Activated CD8-positive, alpha-beta T cell treated with anti-CD3 and anti-CD28 coated beads for 36 hours (primary cell): ENCODE measurements around the gene ERFL. TPM values are rescaled to one million over a fixed set of nuclear protein-coding genes. Genes with fewer than 3 reads are reported as not detected.

ENCODE experiments used
- ATAC-seq: fragments of 200-7000 bp; cut with Tn5 transposase; one replicate; pipeline ENCODE4 v1.10.0; 2021; ENCODE audit warnings: mild to moderate bottlenecking, moderate library complexity
- CTCF ChIA-PET: fragments of 350-600 bp; sonication (Branson Sonifier 250); formaldehyde crosslinking; loops from one replicate; lab custom pipeline; 2021; ENCODE audit warnings: antibody characterized with exemption; lab: Charles Lee
- POLR2A ChIA-PET: fragments of 350-600 bp; sonication (Branson Sonifier 250); formaldehyde crosslinking; loops from one replicate; lab custom pipeline; 2021; ENCODE audit warnings: antibody characterized with exemption; lab: Charles Lee
- DNase-seq: peaks from one replicate; pipeline ENCODE4 v3.0.0-alpha.2; 2020
- H3K27ac Mint-ChIP-seq: one replicate; pipeline ENCODE4 v1.8.0; 2021; ENCODE audit warnings: mild to moderate bottlenecking, mixed read lengths
- H3K27me3 Mint-ChIP-seq: one replicate; pipeline ENCODE4 v1.8.0; 2021; ENCODE audit warnings: mixed read lengths
- H3K36me3 Mint-ChIP-seq: one replicate; pipeline ENCODE4 v1.8.0; 2021; ENCODE audit warnings: low read depth, mixed read lengths
- H3K4me1 Mint-ChIP-seq: one replicate; pipeline ENCODE4 v1.8.0; 2021; ENCODE audit warnings: low read depth, mixed read lengths
- H3K4me3 Mint-ChIP-seq: one replicate; pipeline ENCODE4 v1.8.0; 2021; ENCODE audit warnings: mild to moderate bottlenecking, moderate library complexity, mixed read lengths
- H3K9me3 Mint-ChIP-seq: one replicate; pipeline ENCODE4 v1.8.0; 2021; ENCODE audit warnings: mixed read lengths
- intact Hi-C: fragments of 100-400 bp; cut with micrococcal nuclease; formaldehyde crosslinking; loops from one replicate; pipeline ENCODE4 v1.10.0; 2022
- total RNA-seq, 2 experiments: library from RNA; stranded (reverse); gene quantifications; one replicate each; pipeline ENCODE4 v1.2.3, GENCODE V29; 2021
- TF ChIP-seq, protein P1 (sequence below): fragments of 200-600 bp; IDR thresholded peaks from one replicate; pipeline ENCODE4 v1.8.0; 2022; ENCODE audit warnings: antibody characterized with exemption, mild to moderate bottlenecking

Gene ERFL
- total RNA-seq, 2 experiments from 2014 or later, result 1.5 to 1.6 TPM

DNA sequence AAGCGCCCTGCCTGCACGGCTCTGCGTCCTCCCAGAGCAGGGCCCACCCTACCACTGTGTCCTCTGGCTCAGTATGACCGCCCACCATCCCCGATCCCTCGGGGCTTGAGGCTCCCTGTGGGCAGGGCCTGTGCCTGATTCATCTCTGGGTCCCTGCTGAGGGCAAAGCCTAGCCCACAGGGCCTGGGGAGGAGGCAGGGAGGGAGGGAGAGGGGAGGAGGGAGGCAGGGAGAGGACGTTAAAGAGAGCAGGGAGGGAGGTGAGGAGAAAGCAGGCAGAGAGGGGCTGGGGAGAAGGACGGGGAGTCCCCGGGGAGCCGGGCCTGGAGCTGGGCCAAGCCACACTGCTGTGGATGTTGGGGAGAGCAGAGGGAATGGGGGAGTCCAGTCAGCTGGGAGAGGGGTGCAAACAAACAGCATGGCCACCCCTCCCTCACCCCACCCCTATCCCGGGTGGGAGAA, 4.0 kb upstream of the ERFL start:
- CTCF ChIA-PET, result no interaction called here
- ATAC-seq, result no peak
- peaks cover 50% of the 10 kb centered on the region for H3K4me1 Mint-ChIP-seq

DNA sequence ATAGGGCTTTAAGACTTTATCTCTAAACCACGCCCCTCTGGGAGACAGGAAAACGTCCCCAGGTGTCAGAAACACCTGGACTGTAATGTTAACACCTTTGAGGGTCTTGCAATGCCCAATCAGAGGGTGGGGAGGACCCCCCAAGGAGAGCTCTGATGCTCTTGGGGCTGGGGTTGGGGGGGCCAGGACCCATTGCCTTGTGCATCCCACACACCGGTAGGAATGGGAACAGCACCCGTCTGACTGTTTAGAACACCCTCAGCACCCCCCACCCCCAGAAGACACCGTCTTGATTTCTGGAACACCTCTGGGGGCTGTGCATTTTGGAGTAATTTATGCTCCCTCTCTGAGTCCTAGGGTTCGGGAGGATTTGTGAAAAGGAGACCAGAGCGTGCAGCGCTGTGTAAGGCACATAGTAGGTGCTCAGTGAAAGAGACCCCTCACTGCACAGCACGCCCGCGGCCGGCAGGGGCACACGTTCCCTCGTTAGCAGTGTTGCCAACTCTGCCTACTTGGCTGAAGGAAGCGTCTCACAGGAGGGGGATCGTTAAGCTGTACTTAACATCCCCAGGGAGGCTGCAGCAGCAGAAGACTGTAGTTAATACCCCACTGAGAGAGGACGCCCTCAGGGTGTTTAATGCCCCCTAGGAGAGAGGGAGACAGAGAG, 2.8 kb upstream of the ERFL start:
- H3K9me3 Mint-ChIP-seq, result no peaks in the 10 kb centered on the region
- TF ChIP-seq, protein P1, sequence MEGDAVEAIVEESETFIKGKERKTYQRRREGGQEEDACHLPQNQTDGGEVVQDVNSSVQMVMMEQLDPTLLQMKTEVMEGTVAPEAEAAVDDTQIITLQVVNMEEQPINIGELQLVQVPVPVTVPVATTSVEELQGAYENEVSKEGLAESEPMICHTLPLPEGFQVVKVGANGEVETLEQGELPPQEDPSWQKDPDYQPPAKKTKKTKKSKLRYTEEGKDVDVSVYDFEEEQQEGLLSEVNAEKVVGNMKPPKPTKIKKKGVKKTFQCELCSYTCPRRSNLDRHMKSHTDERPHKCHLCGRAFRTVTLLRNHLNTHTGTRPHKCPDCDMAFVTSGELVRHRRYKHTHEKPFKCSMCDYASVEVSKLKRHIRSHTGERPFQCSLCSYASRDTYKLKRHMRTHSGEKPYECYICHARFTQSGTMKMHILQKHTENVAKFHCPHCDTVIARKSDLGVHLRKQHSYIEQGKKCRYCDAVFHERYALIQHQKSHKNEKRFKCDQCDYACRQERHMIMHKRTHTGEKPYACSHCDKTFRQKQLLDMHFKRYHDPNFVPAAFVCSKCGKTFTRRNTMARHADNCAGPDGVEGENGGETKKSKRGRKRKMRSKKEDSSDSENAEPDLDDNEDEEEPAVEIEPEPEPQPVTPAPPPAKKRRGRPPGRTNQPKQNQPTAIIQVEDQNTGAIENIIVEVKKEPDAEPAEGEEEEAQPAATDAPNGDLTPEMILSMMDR, result peak; percentile 60
- intact Hi-C loops, result no loop called here
- ChIA-PET POLR2A (interaction anchor here (0.7 to 1.7 kb wide), 9 partner anchors 10 to 71 kb away, joined by 3 to 5 read pairs (median 4); partner anchors contain the start of gene RPS19), CTCF (interaction anchor here (0.9 to 2.8 kb wide), 6 partner anchors 14 to 68 kb away, joined by 3 to 20 read pairs (median 6); no protein-coding TSS in a partner anchor)
- H3K27me3 Mint-ChIP-seq, result peaks cover 14% of the 10 kb centered on the region
- no peak overlapping the region for H3K4me3 Mint-ChIP-seq
- H3K4me1 Mint-ChIP-seq, result peaks cover 41% of the 10 kb centered on the region
- DNase-seq, result no peak
- H3K27ac Mint-ChIP-seq, result no peak overlapping the region
- no peak for ATAC-seq
- H3K36me3 Mint-ChIP-seq, result no peaks in the 10 kb centered on the region

More for the DNA sequence above, 4.0 kb upstream of the ERFL start:
- peaks cover 19% of the 10 kb centered on the region for H3K27me3 Mint-ChIP-seq
- POLR2A ChIA-PET, result interaction anchor here (1.0 to 1.3 kb wide), 2 partner anchors 14 to 21 kb away, joined by 3 read pairs; no protein-coding TSS in a partner anchor
- TF ChIP-seq, protein P1, result no peak
- DNase-seq, result no peak
- H3K36me3 Mint-ChIP-seq, result no peaks in the 10 kb centered on the region
- H3K27ac Mint-ChIP-seq, result no peak overlapping the region
- H3K4me3 Mint-ChIP-seq, result no peak overlapping the region
- H3K9me3 Mint-ChIP-seq, result no peaks in the 10 kb centered on the region
- intact Hi-C loops, result no loop called here

DNA sequence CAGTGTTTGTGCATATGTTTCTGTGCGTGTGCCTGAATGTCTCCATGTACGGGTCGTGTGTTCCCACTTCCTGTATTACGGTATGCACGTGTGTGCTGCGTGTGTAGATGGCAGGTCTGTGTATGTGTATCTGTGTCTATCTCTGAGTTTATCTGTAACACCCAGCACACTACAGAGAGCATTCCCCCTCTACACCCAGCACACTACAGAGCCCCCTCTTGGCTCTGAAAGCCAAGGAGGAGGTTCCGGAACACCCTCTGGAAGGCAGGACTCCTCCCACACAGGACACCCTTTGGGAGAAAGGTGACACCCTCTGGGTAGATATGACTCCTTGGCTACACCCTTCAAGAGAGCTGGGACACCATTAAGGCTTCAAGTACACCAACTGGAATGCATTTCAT, 2.1 kb upstream of the ERFL start:
- no peak overlapping the region for H3K4me3 Mint-ChIP-seq
- ChIA-PET CTCF (interaction anchor here (0.9 to 2.8 kb wide), 4 partner anchors 15 to 68 kb away, joined by 3 to 20 read pairs (median 10); no protein-coding TSS in a partner anchor), POLR2A (interaction anchor here (0.7 to 1.7 kb wide), 10 partner anchors 11 to 70 kb away, joined by 3 to 7 read pairs (median 4); partner anchors contain the start of gene RPS19)
- peaks cover 12% of the 10 kb centered on the region for H3K27me3 Mint-ChIP-seq
- intact Hi-C loops, result no loop called here
- H3K9me3 Mint-ChIP-seq, result no peaks in the 10 kb centered on the region
- no peak for ATAC-seq
- peaks cover 39% of the 10 kb centered on the region for H3K4me1 Mint-ChIP-seq
- no peaks in the 10 kb centered on the region for H3K36me3 Mint-ChIP-seq
- no peak overlapping the region for H3K27ac Mint-ChIP-seq
- TF ChIP-seq, protein P1, result no peak
- DNase-seq, result no peak

DNA sequence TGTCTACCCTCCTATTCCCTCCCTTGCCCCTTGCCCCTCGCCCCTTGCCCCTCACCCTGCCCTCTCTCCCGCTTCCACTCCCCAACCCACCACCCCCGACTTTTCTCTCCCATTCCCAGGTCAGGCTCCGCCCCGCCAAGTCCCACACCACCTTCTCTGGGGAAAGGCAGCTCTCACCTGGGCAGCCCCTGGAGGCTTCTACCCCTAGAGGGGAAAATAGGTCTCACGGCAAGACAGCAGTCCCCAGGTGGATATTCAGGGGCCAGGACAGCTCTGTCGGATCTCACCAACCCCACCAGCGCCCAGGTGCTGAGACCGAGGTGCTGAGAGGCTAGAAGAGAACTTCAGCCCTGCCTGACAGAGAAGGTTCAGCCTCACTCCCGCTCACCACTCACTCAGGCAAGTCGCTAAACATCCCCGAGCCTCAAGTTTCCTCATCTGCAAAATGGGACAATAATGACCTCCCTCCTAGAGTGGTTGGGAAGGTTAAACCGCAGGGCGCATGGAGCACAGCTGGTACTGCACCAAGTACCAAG, 1.4 kb upstream of the ERFL start:
- TF ChIP-seq, protein P1, result no peak
- Mint-ChIP-seq H3K27me3 (peaks cover 9% of the 10 kb centered on the region), H3K9me3 (no peaks in the 10 kb centered on the region), H3K27ac (no peak overlapping the region), H3K4me1 (peaks cover 32% of the 10 kb centered on the region), H3K4me3 (peak overlapping the region; percentile 75), H3K36me3 (no peaks in the 10 kb centered on the region)
- DNase-seq (no peak), ATAC-seq (no peak)
- intact Hi-C loops, result no loop called here
- ChIA-PET POLR2A (interaction anchor here (0.8 to 1.7 kb wide), 9 partner anchors 12 to 64 kb away, joined by 3 to 7 read pairs (median 4); no protein-coding TSS in a partner anchor), CTCF (interaction anchor here (2.4 to 2.8 kb wide), 3 partner anchors 15 to 56 kb away, joined by 8 to 20 read pairs (median 11); no protein-coding TSS in a partner anchor)
